Measurements from ENCODE around the gene PLD1.

PLD1 gene

DNA sequence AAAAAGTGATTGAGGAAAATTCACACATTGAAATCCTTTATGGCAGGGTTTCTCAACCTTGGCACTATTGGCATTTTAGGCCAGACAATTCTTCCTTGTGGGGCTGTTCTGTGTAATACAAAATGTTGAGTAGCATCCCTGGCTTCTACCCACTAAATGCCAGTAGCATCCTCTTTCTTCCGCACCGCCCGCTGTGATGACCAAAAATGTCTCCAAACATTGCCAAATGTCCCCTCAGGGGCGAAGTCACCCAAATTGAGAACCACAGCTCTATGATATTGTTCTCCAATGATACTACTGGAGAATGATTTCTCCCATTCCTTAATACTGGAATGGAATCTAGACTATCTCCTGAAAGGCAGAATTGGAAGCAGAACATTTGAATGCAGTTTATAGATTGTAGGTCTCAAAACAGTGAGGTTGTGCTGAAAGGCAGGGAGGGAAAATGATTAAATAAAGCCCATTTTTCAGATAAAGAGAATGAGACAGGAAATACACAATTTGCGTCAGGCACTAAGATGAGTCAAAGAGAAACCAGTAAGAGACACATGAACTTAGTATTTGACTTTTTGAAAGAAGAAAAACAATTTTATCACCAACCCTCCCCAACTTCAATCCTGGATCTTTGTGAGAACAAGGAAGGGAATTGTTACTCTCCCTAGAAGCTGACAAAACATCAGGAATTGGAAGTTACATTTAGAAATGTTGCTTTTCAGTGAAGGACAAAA lies 248.5 kb downstream of the PLD1 start:
- H3K4me3 ChIP-seq (replicated peaks; ENCODE audit: low read depth, low read length): no peak overlapping the region
- TF ChIP-seq, protein P1, sequence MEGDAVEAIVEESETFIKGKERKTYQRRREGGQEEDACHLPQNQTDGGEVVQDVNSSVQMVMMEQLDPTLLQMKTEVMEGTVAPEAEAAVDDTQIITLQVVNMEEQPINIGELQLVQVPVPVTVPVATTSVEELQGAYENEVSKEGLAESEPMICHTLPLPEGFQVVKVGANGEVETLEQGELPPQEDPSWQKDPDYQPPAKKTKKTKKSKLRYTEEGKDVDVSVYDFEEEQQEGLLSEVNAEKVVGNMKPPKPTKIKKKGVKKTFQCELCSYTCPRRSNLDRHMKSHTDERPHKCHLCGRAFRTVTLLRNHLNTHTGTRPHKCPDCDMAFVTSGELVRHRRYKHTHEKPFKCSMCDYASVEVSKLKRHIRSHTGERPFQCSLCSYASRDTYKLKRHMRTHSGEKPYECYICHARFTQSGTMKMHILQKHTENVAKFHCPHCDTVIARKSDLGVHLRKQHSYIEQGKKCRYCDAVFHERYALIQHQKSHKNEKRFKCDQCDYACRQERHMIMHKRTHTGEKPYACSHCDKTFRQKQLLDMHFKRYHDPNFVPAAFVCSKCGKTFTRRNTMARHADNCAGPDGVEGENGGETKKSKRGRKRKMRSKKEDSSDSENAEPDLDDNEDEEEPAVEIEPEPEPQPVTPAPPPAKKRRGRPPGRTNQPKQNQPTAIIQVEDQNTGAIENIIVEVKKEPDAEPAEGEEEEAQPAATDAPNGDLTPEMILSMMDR (IDR thresholded peaks at IDR 0.05; ENCODE audit: low read depth, low read length, missing control alignments): no peak
- no peak for DNase-seq (ENCODE audit: extremely low read depth, low read depth)

DNA sequence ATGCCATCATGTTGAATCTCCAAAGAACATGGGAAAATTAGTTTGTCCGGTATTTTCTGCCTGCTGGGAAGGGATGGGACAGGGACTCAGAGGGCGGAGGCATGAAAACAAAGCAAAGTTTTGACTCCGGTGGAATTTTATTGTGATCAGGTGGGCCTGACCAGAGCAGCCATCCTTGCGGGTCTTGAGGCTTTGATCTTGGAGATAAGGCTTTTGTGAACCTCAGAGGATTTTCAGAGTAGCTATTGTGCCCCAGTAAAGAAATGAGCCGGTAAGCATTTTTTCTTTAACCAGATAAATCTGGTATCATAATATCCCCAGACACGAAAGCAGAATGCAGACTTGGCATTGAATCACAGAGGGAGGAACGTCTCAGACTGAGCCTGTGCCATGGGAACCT lies 250.7 kb downstream of the PLD1 start:
- TF ChIP-seq, protein P1 (IDR thresholded peaks at IDR 0.05; ENCODE audit: low read depth, low read length, missing control alignments): no peak
- no peak overlapping the region for H3K4me3 ChIP-seq (replicated peaks; ENCODE audit: low read depth, low read length)
- no peak for DNase-seq (ENCODE audit: extremely low read depth, low read depth)

DNA sequence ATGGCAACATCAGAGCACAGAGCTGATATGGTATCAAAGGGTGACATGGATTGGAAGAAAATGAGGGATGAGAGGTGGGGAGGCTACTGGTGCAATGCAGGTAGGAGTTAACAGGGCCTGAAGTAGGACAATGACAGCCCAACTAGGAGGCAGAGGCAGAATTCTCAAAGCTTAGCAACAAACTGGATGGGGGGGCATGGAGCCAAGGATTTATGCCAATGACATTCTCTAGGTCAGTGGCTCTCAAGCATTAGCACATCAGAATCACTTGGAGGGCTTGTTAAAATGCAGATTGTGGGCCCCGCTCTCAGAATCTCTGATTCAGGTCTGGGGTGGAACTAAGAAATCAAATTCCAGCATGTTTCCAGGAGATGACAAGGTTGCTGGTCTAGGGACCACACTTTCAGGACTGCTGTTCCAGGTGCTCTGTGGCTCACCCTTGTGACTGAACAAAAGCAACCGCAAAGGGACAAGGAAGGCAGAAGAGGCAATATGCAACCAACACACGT lies 252.0 kb downstream of the PLD1 start:
- no peak for DNase-seq (ENCODE audit: extremely low read depth, low read depth)
- H3K4me3 ChIP-seq (replicated peaks; ENCODE audit: low read depth, low read length): no peak overlapping the region
- TF ChIP-seq, protein P1 (IDR thresholded peaks at IDR 0.05; ENCODE audit: low read depth, low read length, missing control alignments): no peak

DNA sequence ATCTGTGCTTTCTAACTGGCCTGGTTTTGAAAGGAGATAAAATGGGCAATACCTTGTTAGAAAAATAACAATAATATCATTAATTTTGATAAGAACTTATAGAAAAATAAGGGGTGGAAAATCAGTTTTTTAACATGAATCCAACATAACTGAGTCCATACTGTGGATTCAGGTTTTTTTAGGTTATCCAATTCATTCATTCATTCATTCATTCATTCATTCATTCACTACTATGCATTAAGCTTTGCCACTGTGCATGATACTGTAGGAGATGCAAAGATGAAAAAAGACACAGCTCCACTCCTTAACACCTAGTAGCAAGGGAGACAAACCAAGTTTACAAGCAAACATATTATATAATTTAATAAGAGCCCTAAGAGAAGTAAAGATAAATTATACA lies 253.1 kb downstream of the PLD1 start:
- DNase-seq (ENCODE audit: extremely low read depth, low read depth): no peak
- no peak overlapping the region for H3K4me3 ChIP-seq (replicated peaks; ENCODE audit: low read depth, low read length)
- TF ChIP-seq, protein P1 (IDR thresholded peaks at IDR 0.05; ENCODE audit: low read depth, low read length, missing control alignments): no peak

DNA sequence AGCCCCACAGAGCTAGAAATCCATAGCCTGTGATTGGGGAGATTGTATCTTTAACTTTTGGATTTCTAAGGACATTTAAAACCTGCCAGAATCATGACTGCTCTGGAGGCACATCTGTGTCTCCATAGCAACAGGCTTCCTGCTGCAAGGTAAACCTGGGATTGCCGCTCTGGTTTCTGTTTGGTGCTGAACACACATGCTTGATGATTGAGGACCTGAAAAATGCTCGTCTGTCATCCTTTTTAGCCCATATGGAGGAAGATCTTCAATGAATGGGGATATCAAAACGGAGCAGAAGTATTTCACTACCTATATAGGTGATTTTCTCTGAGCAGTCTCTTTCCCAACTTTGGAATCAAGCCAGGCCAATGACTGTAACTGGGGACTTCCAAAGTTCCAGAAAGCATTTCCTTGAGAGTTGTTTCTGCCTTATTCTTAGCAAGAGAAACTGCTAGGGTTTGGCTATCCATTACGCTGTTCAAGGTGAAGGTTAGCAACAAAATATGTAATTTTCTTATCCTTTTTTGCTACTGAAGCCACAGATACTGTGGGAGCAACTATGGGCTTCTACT lies 253.6 kb downstream of the PLD1 start:
- no peak for DNase-seq (ENCODE audit: extremely low read depth, low read depth)
- no peak overlapping the region for H3K4me3 ChIP-seq (replicated peaks; ENCODE audit: low read depth, low read length)
- TF ChIP-seq, protein P1 (IDR thresholded peaks at IDR 0.05; ENCODE audit: low read depth, low read length, missing control alignments): no peak

DNA sequence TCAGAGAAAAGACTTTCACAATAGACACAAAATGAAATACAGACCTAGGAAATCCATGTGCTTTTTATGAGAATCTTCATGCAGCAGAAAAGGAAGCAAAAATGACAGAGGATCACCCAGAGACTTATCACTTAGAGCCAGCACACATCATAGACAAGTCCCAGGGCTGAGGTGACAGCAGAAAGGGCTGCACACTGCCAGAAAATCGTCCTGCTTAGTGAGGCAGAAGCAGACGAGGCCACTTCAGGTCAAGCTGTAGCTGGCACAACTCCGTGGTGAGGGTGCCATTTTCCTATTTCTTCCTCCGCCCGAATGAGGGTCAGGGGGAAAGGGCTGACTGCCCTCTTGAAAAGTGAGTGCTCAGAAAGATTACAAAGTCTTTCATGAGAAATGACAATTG lies 254.1 kb downstream of the PLD1 start:
- DNase-seq (ENCODE audit: extremely low read depth, low read depth): no peak
- TF ChIP-seq, protein P1 (IDR thresholded peaks at IDR 0.05; ENCODE audit: low read depth, low read length, missing control alignments): no peak
- H3K4me3 ChIP-seq (replicated peaks; ENCODE audit: low read depth, low read length): no peak overlapping the region

Measured in HFF-Myc (cell line).